ENCODE data around the gene RAB3C.

GRCh38 chr5:58773744-58774441 is 191.0 kb downstream of the RAB3C start:
- TF ChIP-seq ATF2 (CRISPR knock-in tag; IDR thresholded peaks at IDR 0.05; ENCODE audit: borderline replicate concordance, low read depth), result no peak
- TF ChIP-seq USF2 (CRISPR knock-in tag; IDR thresholded peaks at IDR 0.05), result no peak
- TF ChIP-seq NR3C1 (CRISPR knock-in tag; conservative IDR thresholded peaks at IDR 0.05; ENCODE audit: low read depth), result no peak
- no peak for TF ChIP-seq ZNF263 (CRISPR knock-in tag; IDR thresholded peaks at IDR 0.05; ENCODE audit: low read depth)
- no peak for TF ChIP-seq CTCF (IDR thresholded peaks at IDR 0.05)
- TF ChIP-seq CDX4 (CRISPR knock-in tag; IDR thresholded peaks at IDR 0.05; ENCODE audit: borderline replicate concordance), result no peak
- TF ChIP-seq E2F5 (CRISPR knock-in tag; IDR thresholded peaks at IDR 0.05), result no peak
- TF ChIP-seq ATF6 (CRISPR knock-in tag; IDR thresholded peaks at IDR 0.05), result no peak
